HG02884 (cell line): ENCODE results near the gene DTNB.

Experiments
- ATAC-seq: cut with Tn5 transposase; IDR thresholded peaks from one replicate; pipeline ENCODE4 v1.9.1; 2021; ENCODE audit warnings: mild to moderate bottlenecking, moderate library complexity; ENCODE audit not compliant: unreplicated experiment

Gene DTNB

GRCh38 chr2:25473758-25474340 lies 199.5 kb downstream of the DTNB start:
- no peak for ATAC-seq

GRCh38 chr2:25473131-25473530 lies 200.2 kb downstream of the DTNB start:
- no peak for ATAC-seq

- ATAC-seq: no peak
These were observed 202.6 kb downstream of the DTNB start for GRCh38 chr2:25470806-25471205.

GRCh38 chr2:25467743-25468142 lies 205.6 kb downstream of the DTNB start:
- ATAC-seq: no peak

- no peak for ATAC-seq
These were observed 211.4 kb downstream of the DTNB start for GRCh38 chr2:25462021-25462420.

- no peak for ATAC-seq
These were observed 213.0 kb downstream of the DTNB start for GRCh38 chr2:25460261-25460905.

GRCh38 chr2:25454824-25455611 lies 218.4 kb downstream of the DTNB start:
- ATAC-seq: no peak

GRCh38 chr2:25453199-25453905 lies 220.0 kb downstream of the DTNB start:
- ATAC-seq: peak; percentile 82

- no peak for ATAC-seq
These were observed 224.6 kb downstream of the DTNB start for GRCh38 chr2:25448808-25449207.

GRCh38 chr2:25447018-25447417 lies 226.4 kb downstream of the DTNB start:
- no peak for ATAC-seq

- no peak for ATAC-seq
These were observed 227.3 kb downstream of the DTNB start for GRCh38 chr2:25446122-25446521.

GRCh38 chr2:25445464-25445863 lies 227.9 kb downstream of the DTNB start:
- no peak for ATAC-seq

GRCh38 chr2:25444608-25445270 lies 228.6 kb downstream of the DTNB start:
- ATAC-seq: no peak

GRCh38 chr2:25443766-25444165 lies 229.6 kb downstream of the DTNB start:
- ATAC-seq: no peak

- ATAC-seq: no peak
These were observed 232.0 kb downstream of the DTNB start for GRCh38 chr2:25441353-25441752.

GRCh38 chr2:25438793-25439192 lies 234.6 kb downstream of the DTNB start:
- ATAC-seq: no peak

- no peak for ATAC-seq
These were observed 235.3 kb downstream of the DTNB start for GRCh38 chr2:25437881-25438662.

GRCh38 chr2:25435421-25435820 lies 238.0 kb downstream of the DTNB start:
- ATAC-seq: no peak

- ATAC-seq: no peak
These were observed 241.8 kb downstream of the DTNB start for GRCh38 chr2:25431604-25432003.

- no peak for ATAC-seq
These were observed 242.8 kb downstream of the DTNB start for GRCh38 chr2:25430556-25430955.
